ENCODE data around the gene KIF1A.
"Not testable (repeated sequence)": the region's sequence is repeated elsewhere in the genome, so short reads cannot be mapped to it uniquely, and the experiment has no call there.

The KIF1A gene

DNA sequence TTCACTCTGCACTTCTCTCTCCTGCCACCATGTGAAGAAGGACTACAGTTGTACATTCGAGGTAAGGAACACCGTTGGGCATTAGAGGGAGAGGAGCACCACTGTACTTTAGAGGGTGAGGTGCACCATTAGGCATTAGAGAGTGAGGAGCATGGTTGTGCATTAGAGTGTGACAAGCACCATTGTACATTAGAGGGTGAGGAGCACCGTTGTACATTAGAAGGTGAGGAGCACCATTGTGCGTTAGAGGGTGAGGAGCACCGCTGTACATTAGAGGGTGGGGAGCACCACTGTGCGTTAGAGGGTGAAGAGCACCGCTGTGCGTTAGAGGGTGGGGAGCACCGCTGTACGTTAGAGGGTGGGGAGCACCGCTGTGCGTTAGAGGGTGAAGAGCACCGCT is 27.8 kb upstream of the KIF1A start:
- DNase-seq = no peak

DNA sequence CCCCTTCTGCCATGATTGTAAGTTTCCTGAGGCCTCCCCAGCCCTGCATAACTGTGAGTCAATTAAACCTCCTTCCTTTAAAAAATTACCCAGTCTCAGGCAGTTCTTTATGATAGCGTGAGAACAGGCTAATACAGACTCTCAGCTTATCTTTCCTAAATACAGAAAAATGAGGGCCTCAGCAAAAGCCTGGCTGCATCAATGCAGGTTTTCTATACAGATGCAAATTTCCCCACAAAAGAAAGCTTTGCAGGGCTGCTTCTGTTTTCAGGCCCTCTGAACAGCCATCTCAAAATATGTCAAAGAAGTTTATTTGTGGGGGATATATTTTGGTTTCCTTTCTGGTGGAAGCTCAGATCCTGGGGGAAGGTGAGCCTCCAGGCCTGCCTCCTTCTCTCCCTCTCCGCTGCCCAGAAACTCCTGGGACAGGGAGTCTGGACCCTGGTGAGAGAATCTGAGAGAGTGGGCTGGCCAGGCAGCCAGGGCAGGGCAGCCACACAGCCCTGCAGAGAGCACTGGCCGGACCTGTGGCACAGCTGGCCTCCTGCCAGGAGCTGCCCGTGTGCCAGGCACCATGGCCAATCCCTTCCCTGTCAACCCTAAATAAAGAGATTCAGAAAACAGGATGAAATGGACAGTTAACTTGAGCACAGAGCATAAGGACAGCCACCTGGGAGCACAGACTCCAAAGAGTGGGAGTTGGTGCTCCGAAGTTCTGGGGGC is 27.0 kb upstream of the KIF1A start:
- DNase-seq = no peak

DNA sequence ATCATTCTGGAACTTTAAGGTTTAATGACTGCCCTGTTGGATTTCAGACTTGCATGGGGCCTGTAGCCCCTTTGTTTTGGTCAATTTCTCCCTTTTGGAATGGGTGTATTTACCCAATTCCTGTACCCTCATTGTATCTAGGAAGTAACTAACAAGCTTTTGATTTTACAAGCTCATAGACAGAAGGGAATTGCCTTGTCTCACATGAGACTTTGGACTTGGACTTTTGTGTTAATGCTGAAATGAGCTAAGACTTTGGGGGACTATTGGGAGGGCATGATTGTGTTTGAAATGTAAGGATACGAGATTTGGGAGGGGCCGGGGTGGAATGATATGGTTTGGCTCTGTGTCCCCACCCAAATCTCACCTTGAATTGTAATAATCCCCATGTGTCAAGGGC is 26.3 kb upstream of the KIF1A start:
- not testable (repeated sequence) for DNase-seq

DNA sequence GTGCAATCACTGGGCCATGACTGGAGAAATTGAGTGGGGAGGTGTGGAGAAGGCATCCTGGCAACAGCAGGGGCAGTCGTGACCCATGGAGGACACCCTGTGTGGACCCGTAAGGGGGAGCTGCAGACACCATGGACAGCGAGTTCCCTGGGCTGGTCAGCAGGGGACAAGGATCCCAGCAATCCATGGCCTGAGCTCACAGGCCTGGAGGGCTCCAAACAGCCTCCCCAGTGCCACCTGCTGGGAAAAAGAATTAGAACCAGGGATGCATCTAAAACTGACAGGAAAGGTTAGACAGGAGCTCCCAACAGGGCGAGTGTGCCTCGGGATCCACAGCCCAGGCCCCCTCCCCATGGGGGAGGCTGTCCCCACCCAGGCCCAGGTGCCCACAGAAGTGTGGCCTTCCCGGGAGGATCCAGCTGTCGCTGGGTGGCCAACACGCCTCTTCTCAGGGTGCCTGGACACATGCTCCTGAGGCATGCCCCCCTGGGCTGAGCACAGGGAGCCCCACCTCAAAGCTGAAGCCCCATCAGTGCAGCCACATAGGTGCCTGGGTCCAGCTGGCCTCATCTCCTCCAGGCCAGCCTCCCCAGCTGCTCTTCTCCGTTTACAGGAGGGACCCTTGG is 20.5 kb upstream of the KIF1A start:
- no peak for DNase-seq

DNA sequence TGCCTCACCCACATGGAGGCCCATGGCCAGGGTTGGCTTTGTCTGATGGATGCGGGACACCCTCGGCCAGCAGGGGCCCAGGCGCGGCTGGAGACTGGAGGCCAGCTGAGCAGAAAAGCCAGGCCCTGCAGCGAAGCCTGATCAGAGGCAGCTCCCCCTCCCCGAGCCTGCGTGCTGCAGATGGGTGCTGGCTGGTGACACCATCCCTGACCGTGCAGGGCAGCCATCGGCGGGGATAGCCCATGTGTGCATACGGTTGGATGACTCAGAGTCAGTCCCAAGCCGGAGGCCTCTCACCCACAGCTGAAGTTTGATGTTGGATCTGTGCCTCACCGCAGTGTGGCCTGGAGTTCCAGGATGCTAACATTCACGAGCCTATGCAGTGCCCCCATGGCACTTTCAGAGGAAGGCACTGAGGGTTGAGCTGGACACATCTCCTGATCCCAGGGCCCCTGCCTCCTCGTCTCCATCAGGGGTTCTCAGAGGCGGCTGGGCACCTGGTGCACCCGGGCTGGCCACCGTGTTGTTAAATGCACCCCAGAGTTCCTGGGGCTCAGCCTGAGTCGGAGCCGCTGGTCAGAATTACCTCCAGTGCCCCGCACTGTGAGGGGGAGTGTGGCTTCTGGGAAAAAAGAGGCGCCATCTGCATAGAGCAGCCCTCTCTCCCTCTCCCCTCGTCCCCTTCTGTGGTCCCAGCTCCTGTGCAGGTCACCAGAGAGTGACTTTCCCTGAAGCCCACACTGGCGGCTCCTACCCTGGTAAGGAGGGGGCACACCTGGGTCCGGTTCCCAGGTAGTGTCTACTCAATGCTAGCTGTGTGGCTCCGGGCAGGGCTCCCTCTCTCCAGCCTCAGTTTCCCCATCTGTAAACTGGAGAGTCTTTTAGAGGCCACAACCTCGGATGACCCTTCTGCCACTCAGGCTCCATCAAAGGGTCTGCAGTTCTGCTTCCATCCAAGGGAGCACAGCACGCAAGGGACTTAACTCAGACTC is 19.4 kb upstream of the KIF1A start:
- no peak for DNase-seq

DNA sequence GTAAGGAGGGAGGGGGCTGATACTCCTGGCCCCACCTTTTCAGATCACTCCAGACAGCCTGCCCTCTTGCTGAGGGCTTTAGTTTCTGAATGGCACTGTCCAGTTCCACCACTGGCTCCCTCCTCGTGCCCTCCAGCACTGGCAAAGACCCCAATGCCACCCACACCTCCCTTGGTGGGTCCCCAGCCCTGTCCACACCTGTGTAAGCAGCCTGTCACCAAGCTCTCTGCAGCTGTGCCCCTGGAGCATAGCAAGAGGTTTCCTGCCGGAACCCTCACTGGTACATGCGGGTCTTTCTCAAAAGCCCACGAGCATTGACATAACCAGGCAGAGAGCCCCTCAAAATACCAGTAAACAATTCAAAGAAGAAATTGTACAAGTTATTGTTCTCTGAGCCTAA is 17.6 kb upstream of the KIF1A start:
- no peak for DNase-seq

DNA sequence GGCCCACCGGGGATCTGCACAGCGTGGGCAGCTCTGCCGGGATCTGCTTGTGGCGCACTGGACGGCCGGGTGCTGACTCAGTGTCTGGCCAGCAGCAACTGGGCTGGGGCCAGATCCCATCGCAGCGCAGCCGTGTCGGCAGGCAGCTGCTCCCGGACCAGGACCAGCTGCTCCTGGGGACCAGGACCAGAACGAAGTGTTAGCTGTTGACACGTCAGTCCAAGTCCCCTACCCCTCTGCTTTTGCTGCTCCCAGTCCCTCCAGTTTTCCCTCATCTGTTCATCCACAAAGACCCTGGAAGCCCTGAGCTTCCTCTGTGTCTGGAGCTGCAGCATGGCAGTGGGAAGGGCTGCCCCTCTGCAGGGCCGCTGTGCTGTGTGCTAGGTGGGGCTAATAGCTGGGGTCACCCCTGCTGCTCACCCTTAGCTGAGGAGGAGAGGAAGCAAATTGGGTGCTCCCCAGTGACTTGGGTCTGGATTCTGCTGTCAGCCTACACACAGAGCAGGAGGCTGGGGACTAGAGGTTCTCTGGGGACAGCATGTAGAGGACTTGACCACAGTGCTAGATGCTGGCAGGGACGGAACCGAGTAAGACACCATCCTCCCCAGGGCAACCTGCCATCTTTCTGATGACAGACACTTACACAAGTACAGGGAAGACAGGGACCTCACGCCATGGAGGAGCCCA is 16.9 kb upstream of the KIF1A start:
- DNase-seq = no peak

DNA sequence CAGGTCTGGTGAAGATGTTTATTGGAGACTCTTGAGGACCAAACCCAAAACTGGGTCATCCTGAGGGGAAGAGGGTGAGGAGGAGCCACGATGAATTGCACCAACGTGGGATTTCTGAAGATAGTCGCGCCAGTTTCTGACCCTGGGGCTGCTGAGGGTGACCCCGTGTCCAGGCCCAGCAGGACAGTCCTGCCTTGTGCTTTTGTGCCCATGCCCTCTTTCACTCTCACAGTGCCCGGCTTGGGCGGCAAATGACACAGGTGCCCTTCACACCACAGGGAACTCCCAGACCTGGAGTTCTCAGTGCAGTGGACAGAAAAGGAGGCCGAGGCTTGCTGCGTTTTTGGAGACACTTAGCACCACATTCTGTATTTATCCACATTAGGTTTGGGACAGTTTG is 15.5 kb upstream of the KIF1A start:
- no peak for DNase-seq

DNA sequence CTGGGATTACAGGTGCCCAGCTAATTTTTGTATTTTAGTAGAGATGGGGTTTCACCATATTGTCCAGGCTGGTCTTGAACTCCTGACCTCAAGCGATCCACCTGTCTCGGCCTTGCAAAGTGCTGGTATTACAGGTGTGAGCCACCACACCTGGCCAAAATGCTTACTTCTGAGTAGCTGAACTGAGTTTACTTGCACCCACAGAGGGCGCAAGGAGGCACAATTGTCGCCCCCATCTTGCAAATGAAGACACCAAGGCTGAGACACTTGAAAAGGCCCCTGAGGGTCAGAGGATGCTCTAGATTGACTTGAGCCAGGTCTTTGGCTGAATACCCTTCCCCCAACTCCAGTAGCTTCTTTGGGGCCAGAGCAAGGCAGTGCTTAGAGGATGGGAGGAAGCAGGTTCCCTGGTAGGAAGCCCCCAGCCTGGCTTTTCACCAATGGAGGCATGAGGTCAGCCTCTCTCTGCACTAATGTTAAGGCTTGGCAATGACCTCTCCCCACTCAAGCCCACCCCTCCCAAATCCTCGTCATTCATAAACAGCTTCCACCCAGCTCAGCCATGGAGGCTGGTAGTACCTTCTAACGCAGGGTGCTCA is 14.5 kb upstream of the KIF1A start:
- DNase-seq = no peak

DNA sequence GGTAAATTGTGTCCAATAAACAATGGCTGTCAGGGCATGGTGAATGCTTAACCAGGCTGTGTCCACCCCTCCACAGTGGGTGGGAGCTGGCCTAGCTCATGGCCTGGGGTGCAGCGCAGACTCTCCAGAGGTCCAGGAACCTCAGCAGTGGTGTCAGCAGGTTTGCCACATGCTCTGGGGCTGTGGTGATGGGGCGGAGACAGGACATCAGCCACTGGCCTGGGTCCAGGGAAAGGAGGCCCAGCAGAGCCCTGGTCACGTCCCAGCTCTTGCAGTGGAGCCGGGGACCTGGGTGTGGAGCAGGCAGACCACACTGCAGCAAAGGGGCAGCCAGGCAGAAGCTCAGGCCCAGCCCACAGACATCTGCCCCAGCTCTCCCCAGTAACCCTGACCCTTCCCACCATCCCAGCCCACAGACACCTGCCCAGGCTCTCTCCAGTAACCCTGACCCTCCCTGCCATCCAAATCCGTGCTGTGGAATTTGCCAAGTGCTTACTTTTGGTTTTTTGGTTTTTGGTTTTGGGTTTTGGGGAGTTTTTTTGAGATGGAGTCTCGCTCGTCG is 13.8 kb upstream of the KIF1A start:
- no peak for DNase-seq

DNA sequence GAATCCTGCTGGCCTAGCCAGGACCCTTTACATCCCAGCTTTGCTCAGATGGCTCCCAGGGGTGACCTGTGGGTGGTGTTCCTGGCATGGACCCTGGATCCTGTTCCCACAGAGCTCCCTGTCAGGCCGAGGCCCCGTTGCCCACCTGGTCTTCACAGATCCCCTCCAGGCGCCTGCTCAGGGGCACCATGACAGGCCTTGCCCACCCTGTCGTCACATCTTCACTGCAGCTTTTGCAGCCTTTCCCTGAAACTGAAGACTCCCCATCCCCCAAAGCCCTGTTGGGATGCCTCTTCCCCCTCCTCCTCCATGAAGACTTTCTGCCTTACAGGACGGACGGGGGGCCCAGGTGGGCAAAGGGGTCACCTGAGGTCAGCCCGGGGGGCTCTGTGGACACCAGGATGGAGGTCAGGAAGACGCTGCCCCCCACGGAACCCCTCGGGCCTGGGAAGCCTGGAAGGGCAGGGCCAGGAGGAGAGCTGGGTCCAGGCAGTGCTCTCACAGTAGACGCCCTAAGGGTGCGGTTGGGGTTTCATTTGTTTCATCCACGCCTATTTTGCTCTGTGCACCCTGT is 13.0 kb upstream of the KIF1A start:
- no peak for DNase-seq

DNA sequence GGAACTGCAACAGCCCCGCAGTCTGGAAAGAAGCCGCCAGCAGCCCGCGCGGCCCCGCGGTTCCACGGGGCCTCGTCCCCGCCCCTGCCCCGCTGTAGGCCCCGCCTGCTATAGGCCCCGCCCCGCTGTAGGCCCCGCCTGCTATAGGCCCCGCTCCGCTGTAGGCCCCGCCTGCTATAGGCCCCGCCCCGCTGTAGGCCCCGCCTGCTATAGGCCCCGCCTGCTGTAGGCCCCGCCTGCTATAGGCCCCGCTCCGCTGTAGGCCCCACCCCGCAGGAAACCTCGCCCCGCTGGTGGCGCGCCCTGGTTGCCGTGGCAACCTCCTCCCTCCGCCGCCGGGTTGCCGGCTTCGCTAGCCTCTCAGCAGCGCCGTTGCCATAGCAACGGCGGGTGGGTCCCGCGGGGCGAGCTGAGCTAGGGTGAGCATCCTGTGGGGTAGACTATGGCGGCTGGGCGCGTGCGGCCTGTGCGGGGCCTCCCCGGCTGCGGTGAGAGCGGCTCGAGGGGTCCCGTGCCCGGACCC is 12.2 kb upstream of the KIF1A start:
- DNase-seq = peak; percentile 73

DNA sequence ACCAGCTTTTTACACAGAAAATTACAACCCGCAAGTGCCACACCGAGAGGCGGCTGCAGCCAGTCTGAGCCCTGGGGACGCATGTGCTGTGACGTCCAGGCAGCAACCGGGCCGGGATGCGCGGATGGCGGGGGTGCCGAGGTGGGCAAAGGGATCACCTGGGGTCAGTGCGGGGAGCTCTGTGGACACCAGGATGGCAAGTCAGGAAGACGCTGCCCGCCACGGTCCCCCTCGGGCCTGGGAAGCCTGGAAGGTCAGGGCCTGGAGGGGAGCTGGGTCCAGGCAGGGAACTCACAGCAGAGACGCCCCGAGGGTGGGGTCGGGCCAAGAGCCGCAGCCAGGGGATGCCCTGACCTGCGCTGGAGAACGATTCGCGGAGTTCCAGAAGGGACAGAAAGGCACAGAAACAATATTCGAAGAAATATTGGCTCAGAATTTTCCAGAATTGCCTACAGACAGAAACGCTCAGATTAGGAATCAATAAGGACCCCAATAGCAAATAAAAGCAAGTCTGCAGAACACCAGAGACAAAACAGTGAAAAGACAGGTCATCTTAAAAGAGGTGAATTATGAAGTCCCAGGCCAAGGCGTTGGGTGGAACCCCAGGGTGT is 11.7 kb upstream of the KIF1A start:
- DNase-seq = no peak

DNA sequence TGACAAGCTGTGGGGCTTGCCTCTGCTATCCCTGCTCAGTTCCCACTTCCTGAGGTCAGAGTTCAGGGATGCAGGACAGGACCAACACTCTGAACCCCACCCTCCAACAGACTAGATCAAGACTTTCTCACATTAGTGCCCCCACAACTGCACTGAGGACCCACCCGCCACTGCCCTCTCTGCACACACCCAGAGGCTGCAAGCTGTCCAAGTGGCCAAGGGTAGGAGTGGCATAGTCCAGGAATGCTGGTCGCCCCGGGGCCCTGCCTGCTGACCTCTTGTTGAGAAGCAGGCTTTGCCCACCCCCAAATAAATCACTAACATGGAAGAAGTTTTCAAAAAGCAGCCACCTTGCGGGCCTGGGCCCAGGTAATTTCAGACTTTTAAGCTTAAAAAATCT is 5.5 kb upstream of the KIF1A start:
- DNase-seq = no peak

DNA sequence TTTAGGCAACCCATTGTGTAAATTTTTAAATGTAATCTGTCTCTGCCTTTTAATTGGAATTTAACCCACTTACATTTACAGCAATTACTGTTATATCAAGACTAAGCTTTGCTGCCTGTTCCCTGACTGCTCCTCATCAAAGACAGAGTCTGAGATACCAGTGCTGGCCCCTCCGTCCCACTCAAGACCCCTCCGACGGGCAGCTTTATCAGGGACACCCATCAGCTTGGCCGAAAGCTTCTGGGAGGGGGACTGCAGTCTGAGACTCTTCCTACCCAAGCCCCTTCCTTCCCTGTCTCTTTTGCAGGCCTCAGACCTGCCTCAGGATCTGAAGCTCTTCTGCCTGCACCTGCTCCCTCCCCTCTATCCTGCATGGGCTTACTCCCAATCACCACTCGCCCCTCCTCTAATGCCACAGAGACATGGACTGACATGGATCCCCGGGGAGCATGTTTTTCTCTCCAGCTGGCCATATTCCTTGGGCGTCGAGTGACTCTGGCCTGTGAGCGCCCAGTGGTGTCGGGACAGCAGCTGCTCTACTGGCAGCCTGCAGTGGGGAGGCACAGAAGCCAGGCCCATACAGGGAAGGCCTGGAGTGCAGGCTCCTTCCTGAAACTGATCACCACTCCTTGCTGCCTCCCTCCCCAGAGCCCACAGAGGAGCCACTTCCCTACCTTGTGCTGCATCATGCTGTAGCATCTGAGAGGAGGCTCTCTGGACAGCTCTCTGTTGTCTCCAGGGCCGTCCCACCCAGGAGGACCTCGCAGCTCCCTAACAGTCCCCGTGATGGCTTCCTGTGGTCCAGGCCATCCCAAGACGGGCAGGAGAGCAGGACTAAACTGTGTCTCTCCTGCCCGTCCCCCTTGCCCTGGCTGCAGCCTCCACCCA is 3.7 kb upstream of the KIF1A start:
- no peak for DNase-seq

DNA sequence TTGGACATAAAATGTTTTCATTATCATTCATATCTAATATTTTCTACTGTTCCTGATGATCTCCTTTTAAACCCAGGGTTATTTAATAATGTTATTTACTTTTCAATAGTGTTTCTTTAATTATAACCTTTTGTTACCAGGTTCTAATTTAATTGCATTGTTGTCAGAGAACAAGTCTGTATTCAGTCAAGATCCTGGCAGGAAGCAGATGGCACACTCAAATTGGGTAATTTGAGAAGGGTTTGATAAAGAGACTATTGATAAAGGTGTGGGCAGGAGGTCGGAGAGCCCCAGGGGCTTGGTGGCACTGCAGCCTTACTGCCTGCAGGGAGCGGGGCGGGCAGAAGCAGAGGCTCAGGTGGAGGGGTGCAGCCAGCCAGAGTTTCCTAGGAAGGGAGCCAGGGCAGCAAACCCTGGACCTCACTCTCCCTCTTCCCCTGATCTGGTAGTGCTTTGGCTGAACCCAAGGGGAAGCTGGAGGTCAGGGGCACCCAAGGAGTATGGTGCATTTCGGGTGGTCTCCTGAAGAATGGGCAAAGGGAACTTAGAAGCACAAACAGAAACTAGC is 2.3 kb upstream of the KIF1A start:
- peak; percentile 59 for DNase-seq

DNA sequence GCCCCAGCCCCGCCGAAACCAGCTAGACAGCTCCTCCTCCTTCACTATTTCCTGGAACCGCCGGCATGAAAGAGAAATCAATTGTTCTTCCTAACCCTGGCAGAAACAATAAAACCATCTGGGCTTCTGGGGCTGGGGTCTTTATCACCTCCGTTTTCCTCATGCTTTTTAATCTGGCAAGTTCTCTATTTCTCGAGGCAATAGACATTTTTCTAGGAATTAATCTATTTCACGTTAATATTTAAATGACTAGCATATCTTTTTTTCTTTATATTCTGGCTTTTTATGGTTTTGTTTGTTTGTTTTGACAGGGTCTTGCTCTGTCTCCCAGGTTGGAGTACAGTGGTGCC is 1.4 kb upstream of the KIF1A start:
- no peak for DNase-seq

DNA sequence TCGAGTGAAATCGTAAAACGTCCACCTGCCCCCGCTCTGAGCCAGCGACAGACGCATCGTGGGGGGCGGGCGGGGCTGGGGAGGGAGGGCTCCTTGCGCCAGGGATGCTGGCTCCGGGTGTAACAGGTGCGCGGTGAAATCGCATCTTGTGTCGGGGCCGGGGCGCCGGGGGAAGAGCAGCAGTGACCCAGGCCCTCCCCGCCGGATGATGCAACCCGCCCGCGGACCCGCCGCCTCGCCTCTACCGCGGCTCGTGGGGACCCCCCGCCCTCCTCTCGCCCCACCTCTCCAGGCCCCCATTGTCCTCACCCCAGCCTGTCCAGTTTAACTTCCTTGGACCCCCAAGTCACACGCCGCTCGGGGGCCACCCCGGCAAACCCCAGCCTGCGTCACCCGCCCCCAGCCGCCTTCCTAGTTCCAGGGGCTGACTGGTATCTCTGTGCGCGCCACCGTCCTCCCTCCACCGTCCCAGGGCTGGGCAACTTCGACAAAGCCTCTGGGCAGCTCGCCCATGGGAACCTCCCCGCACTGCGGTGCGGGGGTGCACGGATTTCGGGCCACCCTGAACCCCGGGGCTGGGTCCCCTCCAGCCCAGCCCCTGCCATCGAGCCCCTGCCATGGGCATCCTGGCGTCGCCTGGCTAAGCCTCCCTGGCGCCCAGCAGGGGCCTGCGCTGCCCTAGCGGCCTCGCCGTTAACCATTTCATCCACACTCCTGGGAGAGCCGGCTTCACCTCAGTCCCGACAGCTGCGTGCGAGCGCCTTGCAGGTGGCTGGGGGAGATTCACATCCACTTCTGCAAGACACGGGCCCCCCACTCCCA is 799 bp upstream of the KIF1A start:
- DNase-seq = peak; percentile 38

Measured in NCI-H2081 treated with DMSO at 0.1 percent for 48 hours (cell line).